GM12891 (cell line): ENCODE data around the gene CPVL.

ENCODE experiments used
- POLR2A ChIP-seq: IDR thresholded peaks from 2 replicates; pipeline ENCODE4 v1.6.1; 2011; ENCODE audit warnings: low read depth, low read length, control low read depth
- POLR2AphosphoS5 ChIP-seq: IDR thresholded peaks from 2 replicates; pipeline ENCODE4 v1.6.1; 2011; ENCODE audit warnings: low read depth, low read length, control low read depth
- SPI1 ChIP-seq: IDR thresholded peaks from 2 replicates; pipeline ENCODE4 v1.6.1; 2011; ENCODE audit warnings: low read depth, low read length, control low read depth
- TAF1 ChIP-seq: IDR thresholded peaks from 2 replicates; pipeline ENCODE4 v1.6.1; 2011; ENCODE audit warnings: low read depth, low read length, control low read depth

- TF ChIP-seq POLR2A, result no peak
- no peak for TF ChIP-seq POLR2AphosphoS5
- no peak for TF ChIP-seq SPI1
- no peak for TF ChIP-seq TAF1
Observed at GRCh38 chr7:29154076-29154475, 7.7 kb upstream of the CPVL start.
